Neural progenitor cell (in vitro differentiated cells): Measurements from ENCODE around the gene INTU.

ENCODE experiments used
- EZH2 ChIP-seq: fragments of 200-600 bp; sonication (generic); IDR thresholded peaks from 2 replicates; pipeline ENCODE4 v1.6.1; 2017; ENCODE audit warnings: antibody characterized with exemption, mild to moderate bottlenecking, moderate library complexity
- EZH2phosphoT487 ChIP-seq: fragments of 200-600 bp; sonication (generic); IDR thresholded peaks from 2 replicates; pipeline ENCODE4 v1.6.1; 2017; ENCODE audit warnings: antibody characterized with exemption
- TF ChIP-seq, protein P1 (sequence below): fragments of 200-600 bp; sonication (generic); IDR thresholded peaks from 2 replicates; pipeline ENCODE4 v1.5.1; 2017; ENCODE audit warnings: antibody characterized with exemption, mild to moderate bottlenecking

DNA sequence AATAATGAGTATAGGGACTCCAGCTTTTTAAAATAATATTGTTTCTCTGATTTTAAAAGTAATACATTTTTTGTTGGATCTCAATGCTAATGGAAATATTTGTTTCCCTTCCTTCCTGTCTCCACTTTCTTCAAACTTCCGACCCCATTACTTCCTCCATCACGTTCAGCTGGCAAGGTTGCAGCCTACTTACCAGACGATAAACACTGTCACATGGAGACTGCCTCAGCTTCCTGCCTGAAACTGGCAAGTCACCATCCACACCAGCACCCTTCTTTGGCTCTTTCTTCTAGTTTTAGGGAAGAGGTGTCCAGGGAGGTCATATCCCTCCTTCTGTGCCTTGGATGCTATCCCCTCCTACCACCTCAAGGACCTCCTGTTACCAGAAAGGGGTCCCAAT is 3.4 kb upstream of the INTU start:
- TF ChIP-seq, protein P1, sequence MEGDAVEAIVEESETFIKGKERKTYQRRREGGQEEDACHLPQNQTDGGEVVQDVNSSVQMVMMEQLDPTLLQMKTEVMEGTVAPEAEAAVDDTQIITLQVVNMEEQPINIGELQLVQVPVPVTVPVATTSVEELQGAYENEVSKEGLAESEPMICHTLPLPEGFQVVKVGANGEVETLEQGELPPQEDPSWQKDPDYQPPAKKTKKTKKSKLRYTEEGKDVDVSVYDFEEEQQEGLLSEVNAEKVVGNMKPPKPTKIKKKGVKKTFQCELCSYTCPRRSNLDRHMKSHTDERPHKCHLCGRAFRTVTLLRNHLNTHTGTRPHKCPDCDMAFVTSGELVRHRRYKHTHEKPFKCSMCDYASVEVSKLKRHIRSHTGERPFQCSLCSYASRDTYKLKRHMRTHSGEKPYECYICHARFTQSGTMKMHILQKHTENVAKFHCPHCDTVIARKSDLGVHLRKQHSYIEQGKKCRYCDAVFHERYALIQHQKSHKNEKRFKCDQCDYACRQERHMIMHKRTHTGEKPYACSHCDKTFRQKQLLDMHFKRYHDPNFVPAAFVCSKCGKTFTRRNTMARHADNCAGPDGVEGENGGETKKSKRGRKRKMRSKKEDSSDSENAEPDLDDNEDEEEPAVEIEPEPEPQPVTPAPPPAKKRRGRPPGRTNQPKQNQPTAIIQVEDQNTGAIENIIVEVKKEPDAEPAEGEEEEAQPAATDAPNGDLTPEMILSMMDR: no peak
- TF ChIP-seq EZH2phosphoT487: no peak
- TF ChIP-seq EZH2: no peak
